HepG2 (cell line): ENCODE results near the gene ADCYAP1R1. TPM values are rescaled to one million over a fixed set of nuclear protein-coding genes. Genes with fewer than 3 reads are reported as not detected.

Experiments
- ATAC-seq: fragments of 200-7000 bp; cut with Tn5 transposase; 3 replicates; pipeline ENCODE4 v1.9.1; 2020; ENCODE audit warnings: mild to moderate bottlenecking, moderate library complexity
- BruUV-seq: library from RNA; stranded (reverse); fragments of 400-500 nt; replicated peaks from 2 replicates; lab custom pipeline; 2021; lab: Mats Ljungman, UMichigan
- CTCF ChIA-PET: fragments of 300-600 bp; formaldehyde crosslinking; extraction: SDS; loops from one replicate; lab custom pipeline; 2021; ENCODE audit warnings: low total read pairs, inconsistent platforms, low intra/inter-chr PET ratio; lab: Yijun Ruan, JAX
- POLR2A ChIA-PET: fragments of 350-600 bp; sonication (Branson Sonifier 250); formaldehyde crosslinking; loops from one replicate; lab custom pipeline; 2020; ENCODE audit warnings: antibody characterized with exemption, inconsistent platforms; lab: Yijun Ruan, JAX
- DNase-seq: peaks from one replicate; pipeline ENCODE4 v3.0.0-alpha.2; 2015; ENCODE audit warnings: low spot score
- FAIRE-seq: peaks from 3 replicates; lab custom pipeline; 2011; peaks lifted over from hg19 to GRCh38; lab: Jason Lieb, UNC
- H2AFZ ChIP-seq: one replicate; pipeline ENCODE4 v1.6.1; 2011; ENCODE audit warnings: low read length, inconsistent platforms
- H3K27ac ChIP-seq: fragments of 300-600 bp; 3 replicates; pipeline ENCODE4 v1.8.0; 2011; ENCODE audit warnings: mixed run types, mild to moderate bottlenecking, mixed read lengths, low read length, inconsistent platforms; ENCODE audit not compliant: insufficient read depth; ENCODE audit errors: extremely low read length
- H3K27me3 ChIP-seq, 2 experiments: fragments of 200-600 bp in 1 of 2; 2 replicates in 1 of 2; 3 replicates in 1 of 2; pipeline versions ENCODE4 v1.6.0 to v1.8.0; 2011; ENCODE audit warnings: low read length in 2 of 2, mild to moderate bottlenecking in 2 of 2, moderate library complexity in 2 of 2, inconsistent platforms in 1 of 2; ENCODE audit not compliant: insufficient read depth in 2 of 2, control insufficient read depth in 1 of 2
- H3K36me3 ChIP-seq, 2 experiments: fragments of 200-600 bp in 1 of 2; replicated peaks in 1 of 2; 2 replicates in 1 of 2; 3 replicates in 1 of 2; pipeline versions ENCODE4 v1.5.1 to v1.8.0; 2011; ENCODE audit warnings: low read length in 2 of 2, inconsistent platforms in 1 of 2; ENCODE audit not compliant: insufficient read depth in 2 of 2, control insufficient read depth in 1 of 2
- H3K4me1 ChIP-seq: 2 replicates; pipeline ENCODE4 v1.5.1; 2012; ENCODE audit warnings: low read length, inconsistent platforms; ENCODE audit not compliant: insufficient read depth
- H3K4me2 ChIP-seq: 2 replicates; pipeline ENCODE4 v1.6.0; 2011; ENCODE audit warnings: low read depth, low read length, inconsistent platforms
- H3K4me3 ChIP-seq, 3 experiments: fragments of 200-600 bp in 1 of 3; sonication (generic), shearing (Covaris generic) in 1 of 3; replicated peaks in 1 of 3; 2 replicates each; pipeline ENCODE4 v1.5.1; 2011 to 2016; ENCODE audit warnings: low read length in 3 of 3, inconsistent platforms in 2 of 3, low read depth in 2 of 3, mild to moderate bottlenecking in 2 of 3, control low read depth in 1 of 3, mixed read lengths in 1 of 3; ENCODE audit not compliant: insufficient read depth in 1 of 3
- H3K79me2 ChIP-seq: one replicate; pipeline ENCODE4 v1.6.1; 2011; ENCODE audit warnings: low read length, inconsistent platforms; ENCODE audit not compliant: insufficient read depth
- H3K9ac ChIP-seq: 2 replicates; pipeline ENCODE4 v1.6.0; 2011; ENCODE audit warnings: mild to moderate bottlenecking, low read depth, low read length, inconsistent platforms; ENCODE audit not compliant: insufficient read depth
- H3K9me3 ChIP-seq: 2 replicates; pipeline ENCODE4 v1.5.1; 2012; ENCODE audit warnings: mild to moderate bottlenecking, low read length
- H4K20me1 ChIP-seq: 2 replicates; pipeline ENCODE4 v1.6.0; 2011; ENCODE audit warnings: inconsistent platforms, mild to moderate bottlenecking, low read length, moderate library complexity; ENCODE audit not compliant: insufficient read depth
- DPF2 ChIP-seq: sonication (generic); formaldehyde crosslinking; IDR thresholded peaks from 2 replicates; pipeline ENCODE4 v1.4.0; 2020; ENCODE audit warnings: mild to moderate bottlenecking, low read depth, missing genetic modification reagents, borderline replicate concordance
- EZH2 ChIP-seq: conservative IDR thresholded peaks from 2 replicates; pipeline ENCODE4 v1.6.1; 2012; ENCODE audit warnings: mild to moderate bottlenecking, low read depth, low read length, moderate library complexity
- MNT ChIP-seq: fragments of 450-650 bp; IDR thresholded peaks from 2 replicates; pipeline ENCODE4 v1.6.1; 2016
- ZBTB25 ChIP-seq: IDR thresholded peaks from 2 replicates; pipeline ENCODE4 v1.6.1; 2018; ENCODE audit warnings: missing genetic modification reagents
- ZNF24 ChIP-seq: fragments of 450-650 bp; IDR thresholded peaks from 2 replicates; pipeline ENCODE4 v1.6.1; 2017; ENCODE audit warnings: antibody characterized with exemption, mild to moderate bottlenecking
- ZNF296 ChIP-seq: sonication (generic); formaldehyde crosslinking; conservative IDR thresholded peaks from 2 replicates; pipeline ENCODE4 v1.5.0; 2020; ENCODE audit warnings: mild to moderate bottlenecking, missing genetic modification reagents
- WGBS: methylation state at CpG from one replicate; pipeline ENCODE4 v1.1.6; 2017; ENCODE audit warnings: low lambda C conversion rate; 5-methylcytosine and 5-hydroxymethylcytosine counted together
- in situ Hi-C: cut with HindIII; loops from 2 replicates; pipeline ENCODE4 v1.10.0; 2017; ENCODE audit warnings: low pct_unique_long_range_greater_than_20kb; ENCODE audit not compliant: extremely low pct_ligation_motif_present
- intact Hi-C: fragments of 100-400 bp; cut with micrococcal nuclease; formaldehyde crosslinking; loops from one replicate; pipeline ENCODE4 v1.10.0; 2022; ENCODE audit not compliant: unreplicated experiment
- polyA plus RNA-seq, 8 experiments: library from polyadenylated mRNA; depleted of rRNA in 3 of 8; stranded (reverse) in 7 of 8; unstranded in 1 of 8; fragments of >200 nt; fragmentation: Illumina TruSeq in 4 of 8; extraction: Trizol in 4 of 8; gene quantifications; 2 replicates each; pipeline versions ENCODE4 v1.2.1 to v1.2.3, GENCODE V29; 2011 to 2016; ENCODE audit warnings: low read depth in 4 of 8, missing spikeins in 1 of 8, mixed read lengths in 1 of 8; ENCODE audit not compliant: insufficient read depth in 1 of 8
- total RNA-seq, 5 experiments: library from RNA; depleted of rRNA; stranded (reverse); fragments of >200 nt; fragmentation: Illumina TruSeq; extraction: Trizol; gene quantifications; 2 replicates each; pipeline ENCODE4 v1.2.3, GENCODE V29; 2016; ENCODE audit warnings: low read depth in 1 of 5

ADCYAP1R1 gene
- total and polyA plus RNA-seq, 2 of the 13 experiments (the other 11 are each of a cell fraction or from before 2014, with no cell fraction given) = not detected

- Histone ChIP-seq H3K9ac (no peak overlapping the region), H3K79me2 (no peaks in the 10 kb centered on the region), H2AFZ (no peak overlapping the region), H3K9me3 (no peaks in the 10 kb centered on the region), H3K27me3 (peaks cover 0 to 2% of the 10 kb centered on the region in 2 experiments; a peak in 3 of 5 replicates), H3K27ac (no peak overlapping the region), H3K4me3 (no peak overlapping the region), H3K4me2 (no peak overlapping the region), H4K20me1 (no peaks in the 10 kb centered on the region), H3K36me3 (no peaks in the 10 kb centered on the region), H3K4me1 (no peaks in the 10 kb centered on the region)
- FAIRE-seq (no peak), ATAC-seq (no peak), DNase-seq (no peak)
- WGBS = 3% methylated on average over 5 of the region's 5 CpGs
- in situ Hi-C loops (no loop called here), intact Hi-C loops (no loop called here)
- TF ChIP-seq MNT = peak; percentile 75
- no peak for TF ChIP-seq ZNF24
- no peak for TF ChIP-seq DPF2
- no peak for TF ChIP-seq EZH2
- no peak for TF ChIP-seq ZBTB25 (CRISPR knock-in tag)
- no peak for TF ChIP-seq ZNF296
- no TSS peak for BruUV-seq
- ChIA-PET CTCF (no interaction called here), POLR2A (no interaction called here)
These were observed 18.3 kb upstream of the ADCYAP1R1 start for GRCh38 chr7:31033674-31034300.
